HG02840 (cell line): Measurements from ENCODE around the gene MRPL24.

ENCODE experiments used
- ATAC-seq: cut with Tn5 transposase; IDR thresholded peaks from one replicate; pipeline ENCODE4 v1.9.1; 2021; ENCODE audit warnings: mild to moderate bottlenecking, moderate library complexity, moderate number of reproducible peaks; ENCODE audit not compliant: unreplicated experiment, low FRiP score

Gene MRPL24

GRCh38 chr1:156694690-156694962 is 46.3 kb downstream of the MRPL24 start:
- no peak for ATAC-seq

GRCh38 chr1:156693848-156694689 is 46.8 kb downstream of the MRPL24 start:
- ATAC-seq: no peak

GRCh38 chr1:156692925-156693847 is 47.7 kb downstream of the MRPL24 start:
- no peak for ATAC-seq

GRCh38 chr1:156692441-156692924 is 48.4 kb downstream of the MRPL24 start:
- no peak for ATAC-seq

GRCh38 chr1:156691665-156692440 is 49.0 kb downstream of the MRPL24 start:
- no peak for ATAC-seq

GRCh38 chr1:156691191-156691590 is 49.7 kb downstream of the MRPL24 start:
- ATAC-seq: no peak

GRCh38 chr1:156690675-156691036 is 50.2 kb downstream of the MRPL24 start:
- no peak for ATAC-seq

GRCh38 chr1:156689953-156690674 is 50.8 kb downstream of the MRPL24 start:
- ATAC-seq: no peak

- no peak for ATAC-seq
Measured at GRCh38 chr1:156689035-156689952, 51.6 kb downstream of the MRPL24 start.
